Spinal cord (tissue), 10 donors: ENCODE measurements around the gene ZBTB7B. TPM values are rescaled to one million over a fixed set of nuclear protein-coding genes. Genes with fewer than 3 reads are reported as not detected.
"Not testable (repeated sequence)": the region's sequence is repeated elsewhere in the genome, so short reads cannot be mapped to it uniquely, and the experiment has no call there.

Experiments
- DNase-seq, 6 donors: peaks; one replicate each; pipeline versions ENCODE4 v3.0.0 to v3.0.0-alpha.2; 2013 to 2015; ENCODE audit warnings: low spot score in 6 of 6, low read depth in 4 of 6
- H3K27ac ChIP-seq: one replicate; pipeline ENCODE4 v1.5.1; 2013; ENCODE audit warnings: low read depth, low read length, control low read depth
- H3K27me3 ChIP-seq: one replicate; pipeline ENCODE4 v1.6.1; 2013; ENCODE audit warnings: low read length; ENCODE audit not compliant: control insufficient read depth, insufficient read depth
- H3K36me3 ChIP-seq: one replicate; pipeline ENCODE4 v1.6.1; 2013; ENCODE audit warnings: low read length; ENCODE audit not compliant: control insufficient read depth, insufficient read depth
- H3K4me1 ChIP-seq: one replicate; pipeline ENCODE4 v1.6.1; 2013; ENCODE audit warnings: low read length; ENCODE audit not compliant: control insufficient read depth, insufficient read depth
- H3K4me3 ChIP-seq: one replicate; pipeline ENCODE4 v1.5.1; 2013; ENCODE audit warnings: low read depth, low read length, control low read depth
- H3K9me3 ChIP-seq: one replicate; pipeline ENCODE4 v1.6.1; 2013; ENCODE audit warnings: low read length; ENCODE audit not compliant: control insufficient read depth, insufficient read depth
- WGBS: methylation state at CpG from one replicate; pipeline ENCODE4 v1.1.5; 2013; ENCODE audit warnings: missing lambda C conversion rate; ENCODE audit not compliant: insufficient coverage; 5-methylcytosine and 5-hydroxymethylcytosine counted together
- polyA plus RNA-seq, 2 donors: library from polyadenylated mRNA; unstranded; fragments of 120-200 nt; gene quantifications; one replicate each; pipeline ENCODE4 v1.2.1, GENCODE V29; 2013; ENCODE audit not compliant: insufficient read length in 2 of 2
- total RNA-seq, 2 donors: library from RNA; depleted of rRNA in 1 of 2; stranded (reverse); fragments of 120-200 nt in 1 of 2; fragments of >200 nt in 1 of 2; gene quantifications; one replicate each; pipeline versions ENCODE4 v1.2.3 to v1.2.4, GENCODE V29; 2013 to 2014
- donor health status: healthy.

ZBTB7B gene
- total and polyA plus RNA-seq, 4 donors: 7.3 to 10.7 (median 8.9) TPM

DNA sequence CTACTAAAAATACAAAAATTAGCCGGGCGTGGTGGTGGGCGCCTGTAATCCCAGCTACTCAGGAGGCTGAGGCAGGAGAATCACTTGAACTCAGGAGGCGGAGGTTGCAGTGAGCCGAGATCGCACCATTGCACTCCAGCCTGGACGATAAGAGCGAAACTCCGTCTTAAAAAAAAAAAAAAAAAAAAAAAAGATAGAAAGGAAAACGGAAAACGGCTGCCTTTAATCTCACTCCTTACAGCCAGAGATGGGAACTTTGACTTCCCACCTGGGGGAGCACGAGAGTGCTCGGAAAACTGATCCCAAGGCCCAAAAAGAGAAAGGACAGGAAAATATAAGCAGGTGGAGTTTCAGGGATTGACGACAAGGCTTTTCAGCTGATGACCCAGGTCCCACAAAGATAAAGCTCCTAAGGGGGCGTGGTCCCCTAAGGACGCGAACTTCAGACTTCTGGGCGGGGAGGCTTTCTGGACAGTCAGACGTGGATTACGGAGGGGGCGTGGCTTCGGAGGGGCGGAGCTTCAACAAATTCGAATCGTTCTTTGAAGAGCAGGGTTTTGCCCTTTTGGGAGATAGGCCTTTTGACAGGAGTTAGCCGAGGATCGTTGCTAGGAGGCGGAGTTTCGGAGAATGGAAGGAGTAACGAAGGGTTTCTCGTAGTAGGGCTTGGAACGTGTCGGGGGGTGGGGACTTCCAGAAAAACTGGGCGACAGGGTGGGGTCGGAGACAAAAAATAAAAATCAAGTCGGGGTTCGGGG is 29.1 kb upstream of the ZBTB7B start:
- H3K4me1 ChIP-seq: peaks cover 51% of the 10 kb centered on the region
- peak overlapping the region; percentile 76 for H3K4me3 ChIP-seq
- no peaks in the 10 kb centered on the region for H3K9me3 ChIP-seq
- H3K27me3 ChIP-seq: no peaks in the 10 kb centered on the region
- peaks cover 3% of the 10 kb centered on the region for H3K36me3 ChIP-seq
- peak overlapping the region; percentile 98 for H3K27ac ChIP-seq
- peak in 4 of 6 donors; percentile 72 to 95 (median 86) for DNase-seq
- under 1% methylated on average over 26 of the region's 37 CpGs for WGBS

DNA sequence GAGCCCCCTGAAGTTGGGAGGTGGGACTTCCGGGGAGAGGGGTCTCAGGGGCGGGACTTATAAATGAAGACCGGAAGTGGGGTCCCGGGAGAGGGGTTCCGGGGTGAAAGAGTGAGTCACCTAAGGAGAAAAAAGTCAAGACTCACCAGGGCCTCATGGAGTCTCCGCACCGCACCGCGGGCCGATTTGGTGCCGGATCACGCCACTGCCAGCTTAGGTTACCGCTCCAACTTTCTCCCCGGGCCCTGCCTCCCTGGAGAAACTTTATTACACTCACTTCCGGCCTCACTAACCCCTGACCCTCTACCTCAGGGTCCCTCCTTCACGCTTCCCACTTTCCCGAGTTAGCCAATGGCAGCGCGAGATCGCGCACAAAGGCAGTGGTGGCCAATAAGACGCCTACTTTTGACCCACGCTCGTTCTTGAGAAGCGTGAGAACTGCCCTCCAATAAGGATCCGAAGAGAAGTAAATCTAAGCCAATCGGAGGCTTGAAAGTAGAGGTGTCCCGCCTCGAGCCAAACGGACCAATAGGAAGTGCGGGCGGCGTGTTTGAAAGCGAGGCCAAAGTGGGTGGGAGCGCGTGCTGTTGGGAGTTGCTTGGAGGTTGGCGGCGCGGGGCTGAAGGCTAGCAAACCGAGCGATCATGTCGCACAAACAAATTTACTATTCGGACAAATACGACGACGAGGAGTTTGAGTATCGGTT is 28.3 kb upstream of the ZBTB7B start, which contains the start of gene CKS1B:
Gene CKS1B (plus strand): TSS at position 580 of the 706 bp plus-strand sequence. CDS start 65 bp downstream, at position 645.
- Histone ChIP-seq H3K9me3 (no peaks in the 10 kb centered on the region), H3K27me3 (no peaks in the 10 kb centered on the region), H3K4me3 (peak within 1 kb of the TSS; percentile 76), H3K4me1 (peaks cover 43% of the 10 kb centered on the region), H3K36me3 (no peaks in the 10 kb centered on the region), H3K27ac (peak within 1 kb of the TSS; percentile 98)
- 0% methylated on average over 46 of the region's 47 CpGs for WGBS
- DNase-seq: peak; percentile 99 to 100 (median 99)

DNA sequence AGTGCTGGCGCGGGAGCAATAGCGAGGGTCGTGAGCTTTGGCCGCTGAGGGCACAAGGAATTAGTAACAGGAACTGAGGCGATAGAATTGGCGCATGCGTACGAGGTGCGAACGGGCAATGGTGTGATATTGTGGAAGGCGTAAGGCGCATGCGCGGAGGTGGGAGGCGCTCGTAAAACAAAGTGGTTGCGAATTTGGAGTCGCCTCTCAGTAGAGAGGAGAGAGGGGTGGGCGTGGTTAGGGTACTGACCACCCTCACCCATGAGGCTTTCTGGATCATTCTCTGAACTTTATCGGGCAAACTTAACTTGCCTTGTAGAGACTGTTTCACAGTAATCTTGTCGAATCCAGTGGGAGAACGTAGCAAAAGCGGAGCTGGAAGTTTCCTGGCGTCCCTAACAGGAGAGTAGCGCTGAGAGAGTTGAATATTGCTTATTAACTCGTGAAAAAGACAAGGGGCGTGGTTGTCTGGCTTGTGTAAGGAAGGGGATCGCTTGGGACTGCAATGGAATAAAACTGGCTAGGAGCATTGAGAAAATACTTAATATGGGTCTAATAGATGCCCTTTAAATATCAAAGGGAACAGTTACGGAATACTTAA is 27.7 kb upstream of the ZBTB7B start:
- H3K9me3 ChIP-seq: no peaks in the 10 kb centered on the region
- H3K4me3 ChIP-seq: peak overlapping the region; percentile 76
- H3K27ac ChIP-seq: peak overlapping the region; percentile 98
- peaks cover 37% of the 10 kb centered on the region for H3K4me1 ChIP-seq
- peak; percentile 92 to 99 (median 98) for DNase-seq
- under 1% methylated on average over 29 of the region's 30 CpGs for WGBS
- H3K36me3 ChIP-seq: no peaks in the 10 kb centered on the region
- no peaks in the 10 kb centered on the region for H3K27me3 ChIP-seq

DNA sequence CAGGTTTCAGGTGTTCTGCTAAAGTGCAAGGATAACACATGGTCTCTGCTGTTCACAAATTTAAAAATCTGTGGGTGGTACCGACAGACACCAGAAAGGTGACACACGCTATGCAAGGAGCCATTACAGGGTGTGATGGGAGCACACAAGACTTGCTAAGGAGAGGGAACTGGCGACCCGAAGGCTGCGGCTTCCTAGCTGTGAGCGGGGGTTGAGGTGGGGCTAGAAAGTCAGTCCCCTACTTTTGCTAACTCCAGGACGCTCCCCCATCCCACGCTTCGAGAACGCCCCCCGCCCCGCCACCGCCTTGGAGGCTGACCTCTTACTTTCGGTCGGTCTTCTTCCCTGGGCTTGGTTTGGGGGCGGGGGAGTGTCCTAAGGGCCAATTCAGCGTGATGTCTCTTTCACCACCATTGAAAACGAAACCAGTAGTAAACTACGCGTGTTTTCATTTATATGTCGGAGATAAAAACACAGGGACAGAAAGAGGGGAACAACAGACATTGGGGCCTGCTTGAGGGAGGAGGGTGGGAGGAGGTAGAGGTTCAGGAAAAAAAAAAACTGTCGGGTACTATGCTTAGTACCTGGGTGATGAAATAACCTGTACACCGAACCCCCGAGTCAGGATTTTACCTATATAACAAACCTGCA is 27.1 kb upstream of the ZBTB7B start:
- WGBS: 0% methylated on average over 6 of the region's 24 CpGs

DNA sequence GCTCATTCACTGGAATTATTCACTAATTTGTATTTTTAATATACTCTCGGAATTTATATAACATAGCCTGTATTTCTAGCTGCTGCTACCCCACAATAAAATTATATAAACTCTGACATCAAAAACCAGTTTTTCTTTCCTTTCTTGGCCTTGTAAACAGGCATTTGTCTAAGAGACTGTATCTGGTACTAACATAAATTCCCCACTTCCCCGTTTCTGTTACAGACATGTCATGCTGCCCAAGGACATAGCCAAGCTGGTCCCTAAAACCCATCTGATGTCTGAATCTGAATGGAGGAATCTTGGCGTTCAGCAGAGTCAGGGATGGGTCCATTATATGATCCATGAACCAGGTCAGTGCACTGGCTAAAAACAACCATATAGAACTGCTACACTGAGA is 24.8 kb upstream of the ZBTB7B start:
- H3K4me3 ChIP-seq, H3K9me3 ChIP-seq, H3K36me3 ChIP-seq, DNase-seq, H3K27ac ChIP-seq, H3K27me3 ChIP-seq: not testable (repeated sequence)
- peaks cover 20% of the 10 kb centered on the region for H3K4me1 ChIP-seq
- no CpG with 5 or more reads among the region's 3 CpGs for WGBS

More for the DNA sequence above, 27.1 kb upstream of the ZBTB7B start:
- no peaks in the 10 kb centered on the region for H3K27me3 ChIP-seq
- no peaks in the 10 kb centered on the region for H3K36me3 ChIP-seq
- DNase-seq: peak in 2 of 6 donors; percentile 14 to 57
- no peaks in the 10 kb centered on the region for H3K9me3 ChIP-seq
- peaks cover 31% of the 10 kb centered on the region for H3K4me1 ChIP-seq
- H3K4me3 ChIP-seq: peak overlapping the region; percentile 76
- H3K27ac ChIP-seq: peak overlapping the region; percentile 98

DNA sequence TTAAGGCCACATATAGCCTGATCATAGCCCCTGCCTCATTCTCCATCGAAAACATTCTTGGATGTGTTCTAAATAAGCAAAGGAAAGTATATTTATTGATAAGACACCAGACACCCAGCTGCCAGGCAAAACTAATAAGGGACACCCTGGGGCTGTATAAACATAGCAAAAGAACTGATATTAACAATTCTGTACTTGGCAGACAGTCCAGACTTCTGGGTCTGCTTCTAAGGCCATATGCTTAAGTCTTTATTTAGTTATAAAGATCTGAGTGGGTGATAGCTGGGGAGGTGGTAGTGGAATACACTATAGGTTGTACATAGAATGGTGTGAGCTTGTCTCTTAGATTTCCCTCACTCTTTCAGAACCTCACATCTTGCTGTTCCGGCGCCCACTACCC is 24.2 kb upstream of the ZBTB7B start:
- Histone ChIP-seq H3K9me3 (no peaks in the 10 kb centered on the region), H3K4me3 (no peak overlapping the region), H3K36me3 (peaks cover 3% of the 10 kb centered on the region), H3K27ac (no peak overlapping the region), H3K4me1 (peaks cover 15% of the 10 kb centered on the region), H3K27me3 (no peaks in the 10 kb centered on the region)
- no peak for DNase-seq
- WGBS: no CpG with 5 or more reads among the region's 3 CpGs

DNA sequence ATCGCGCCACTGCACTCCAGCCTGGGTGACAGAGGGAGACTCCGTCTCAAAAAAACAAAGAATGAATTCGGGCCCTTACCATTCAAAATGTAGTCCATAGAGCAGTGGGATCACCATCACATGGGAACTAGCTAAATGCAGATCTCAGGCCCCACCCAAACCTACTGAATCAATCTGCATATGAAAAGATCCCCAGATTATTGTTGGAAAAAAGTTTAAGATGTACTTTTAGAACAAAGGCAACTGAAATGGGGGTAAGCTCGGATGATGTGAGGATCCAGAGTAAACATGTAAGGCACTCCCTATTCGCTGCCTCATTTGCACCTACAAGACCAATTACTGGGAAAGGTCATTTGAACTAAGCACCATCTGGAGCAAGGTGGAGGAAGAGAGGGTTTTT is 20.3 kb upstream of the ZBTB7B start:
- WGBS: 58% methylated on average over 5 of the region's 6 CpGs
- peak overlapping the region; percentile 7 for H3K27ac ChIP-seq
- peaks cover 20% of the 10 kb centered on the region for H3K4me1 ChIP-seq
- peak overlapping the region; percentile 88 for H3K4me3 ChIP-seq
- H3K36me3 ChIP-seq: peaks cover 16% of the 10 kb centered on the region
- no peaks in the 10 kb centered on the region for H3K27me3 ChIP-seq
- no peak for DNase-seq
- H3K9me3 ChIP-seq: no peaks in the 10 kb centered on the region

DNA sequence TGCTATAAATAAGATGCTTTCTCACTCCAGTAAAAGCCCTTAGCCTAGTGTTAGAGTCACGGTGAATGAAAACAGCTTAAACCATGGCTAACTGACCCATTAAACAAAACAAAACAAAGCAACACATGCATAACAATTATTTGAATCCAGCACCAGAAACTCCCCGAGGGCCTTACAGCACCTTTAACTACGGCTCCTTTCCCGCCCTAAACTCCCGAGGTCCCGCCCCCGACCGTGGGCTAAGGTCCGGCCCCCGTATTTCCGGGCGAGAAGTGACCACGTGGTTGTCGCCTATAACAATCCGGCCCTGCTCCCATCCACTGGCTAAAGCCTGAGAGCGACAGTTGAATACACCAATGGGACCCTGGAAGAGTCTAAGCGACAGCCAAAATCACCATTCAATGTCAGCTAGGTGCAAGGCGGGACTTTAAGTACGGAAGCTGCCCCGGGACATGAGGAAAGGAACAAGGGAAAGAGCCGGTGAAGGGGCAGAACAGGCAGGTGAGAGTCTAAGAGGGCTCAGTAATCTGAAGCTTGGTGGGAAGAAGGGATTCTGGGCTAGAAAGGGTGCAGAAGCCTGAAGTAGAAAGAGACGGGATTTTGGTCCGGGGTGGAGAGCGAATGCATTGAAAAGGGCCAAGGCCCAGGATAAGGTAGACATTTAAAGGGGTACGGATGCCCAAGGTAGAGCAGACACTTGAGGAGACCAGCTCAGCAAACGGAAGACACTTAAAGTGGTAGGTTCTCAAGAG is 19.5 kb upstream of the ZBTB7B start, which contains the start of gene FLAD1:
Gene FLAD1 (plus strand): TSS at position 448 of the 752 bp plus-strand sequence. CDS start 351 bp downstream, outside the sequence.
- peak within 1 kb of the TSS; percentile 88 for H3K4me3 ChIP-seq
- peaks cover 20% of the 10 kb centered on the region for H3K4me1 ChIP-seq
- peak within 1 kb of the TSS; percentile 67 for H3K27ac ChIP-seq
- H3K9me3 ChIP-seq: no peaks in the 10 kb centered on the region
- peaks cover 23% of the 10 kb centered on the region for H3K36me3 ChIP-seq
- 0% methylated on average over 26 of the region's 26 CpGs for WGBS
- H3K27me3 ChIP-seq: no peaks in the 10 kb centered on the region
- DNase-seq: peak; percentile 99 to 100 (median 100)
